HCT116 (cell line): ENCODE measurements around the gene TTC23L. TPM values are rescaled to one million over a fixed set of nuclear protein-coding genes. Genes with fewer than 3 reads are reported as not detected.
A peak's percentile ranks its signal among the peaks of the same experiment; 100 is the strongest.

Experiments
- ATAC-seq: fragments of 200-7000 bp; cut with Tn5 transposase; 2 replicates; pipeline ENCODE4 v1.9.1; 2020; ENCODE audit warnings: mild to moderate bottlenecking, moderate library complexity
- BruUV-seq: library from RNA; stranded (reverse); fragments of 400-500 nt; replicated peaks from 2 replicates; lab custom pipeline; 2021; lab: Mats Ljungman, UMichigan
- CTCF ChIA-PET: fragments of 300-600 bp; sonication (Branson Sonifier 250); formaldehyde crosslinking; loops from one replicate; lab custom pipeline; 2021; ENCODE audit warnings: antibody characterized with exemption; lab: Charles Lee
- POLR2A ChIA-PET: fragments of 300-600, 350-600 bp; sonication (Branson Sonifier 250); formaldehyde crosslinking; loops from one replicate; lab custom pipeline; 2021; ENCODE audit warnings: antibody characterized with exemption; lab: Charles Lee
- RAD21 ChIA-PET, 2 experiments: fragments of 300-600 bp; sonication (Branson Sonifier 250); formaldehyde crosslinking; loops; one replicate each; lab custom pipeline; 2023; ENCODE audit warnings: low total read pairs in 2 of 2; ENCODE audit not compliant: uncharacterized antibody in 2 of 2, unreplicated experiment in 2 of 2, low non-redundant PET in 1 of 2; lab: Charles Lee
- DNase-seq: peaks from one replicate; pipeline ENCODE4 v3.0.0-alpha.2; 2010; ENCODE audit warnings: low read depth, low spot score
- H2AFZ ChIP-seq: fragments of 200-600 bp; shearing (Covaris generic), sonication (generic); 2 replicates; pipeline ENCODE4 v1.6.1; 2017; ENCODE audit warnings: low read depth, mixed run types, mixed read lengths, antibody characterized with exemption, low read length; ENCODE audit not compliant: poor library complexity, severe bottlenecking
- H3K27ac ChIP-seq: 2 replicates; pipeline ENCODE4 v1.5.1; 2012; ENCODE audit warnings: low read depth, low read length
- H3K27me3 ChIP-seq: fragments of 200-600 bp; sonication (generic); 2 replicates; pipeline ENCODE4 v1.6.1; 2016; ENCODE audit warnings: mixed run types, low read length, mixed read lengths; ENCODE audit not compliant: insufficient read depth
- H3K36me3 ChIP-seq, 2 experiments: fragments of 200-500 bp in 1 of 2; fragments of 200-600 bp in 1 of 2; sonication (Bioruptor generic) in 1 of 2; sonication (generic) in 1 of 2; 2 replicates each; pipeline versions ENCODE4 v1.5.1 to v1.6.1; 2014 to 2016; ENCODE audit warnings: low read length in 2 of 2, inconsistent platforms in 1 of 2, mixed read lengths in 1 of 2, mixed run types in 1 of 2; ENCODE audit not compliant: insufficient read depth in 2 of 2, control insufficient read depth in 1 of 2
- H3K4me1 ChIP-seq, 2 experiments: fragments of 200-600 bp in 1 of 2; sonication (generic) in 1 of 2; 2 replicates each; pipeline versions ENCODE4 v1.5.1 to v1.6.1; 2012 to 2017; ENCODE audit warnings: low read length in 2 of 2, inconsistent platforms in 1 of 2, mild to moderate bottlenecking in 1 of 2, mixed read lengths in 1 of 2, mixed run types in 1 of 2, moderate library complexity in 1 of 2; ENCODE audit not compliant: insufficient read depth in 2 of 2, control insufficient read depth in 1 of 2
- H3K4me2 ChIP-seq: fragments of 200-600 bp; sonication (generic); 2 replicates; pipeline ENCODE4 v1.6.1; 2017; ENCODE audit warnings: mixed run types, low read length, mixed read lengths
- H3K4me3 ChIP-seq, 2 experiments: fragments of 200-600 bp in 1 of 2; sonication (generic) in 1 of 2; replicated peaks in 1 of 2; 2 replicates each; pipeline ENCODE4 v1.5.1; 2011 to 2016; ENCODE audit warnings: low read length in 2 of 2, control low read depth in 1 of 2, low read depth in 1 of 2, mild to moderate bottlenecking in 1 of 2, mixed read lengths in 1 of 2, mixed run types in 1 of 2
- H3K79me2 ChIP-seq: fragments of 200-600 bp; sonication (generic); 2 replicates; pipeline ENCODE4 v1.6.1; 2017; ENCODE audit warnings: mild to moderate bottlenecking, mixed run types, low read length, moderate library complexity, mixed read lengths; ENCODE audit not compliant: insufficient read depth
- H3K9ac ChIP-seq: fragments of 200-600 bp; sonication (generic); 2 replicates; pipeline ENCODE4 v1.6.1; 2016; ENCODE audit warnings: low read length, mixed read lengths
- H3K9me2 ChIP-seq: fragments of 200-600 bp; sonication (generic), shearing (Covaris generic); 2 replicates; pipeline ENCODE4 v1.6.1; 2017; ENCODE audit warnings: mixed run types, mild to moderate bottlenecking, moderate library complexity; ENCODE audit not compliant: insufficient read depth
- H3K9me3 ChIP-seq, 2 experiments: fragments of 200-500 bp in 1 of 2; fragments of 200-600 bp in 1 of 2; sonication (Bioruptor generic) in 1 of 2; sonication (generic) in 1 of 2; 2 replicates each; pipeline ENCODE4 v1.6.1; 2014 to 2017; ENCODE audit warnings: low read length in 2 of 2, mixed read lengths in 2 of 2, inconsistent platforms in 1 of 2, low read depth in 1 of 2, mild to moderate bottlenecking in 1 of 2, mixed run types in 1 of 2, moderate library complexity in 1 of 2; ENCODE audit not compliant: control insufficient read depth in 1 of 2, insufficient read depth in 1 of 2
- H4K20me1 ChIP-seq: fragments of 200-600 bp; sonication (generic), shearing (Covaris generic); 2 replicates; pipeline ENCODE4 v1.6.1; 2017; ENCODE audit warnings: mixed run types, mild to moderate bottlenecking, moderate library complexity; ENCODE audit not compliant: insufficient read depth
- CBX3 ChIP-seq: IDR thresholded peaks from 2 replicates; pipeline ENCODE4 v1.6.1; 2012; ENCODE audit warnings: low read depth
- CEBPB ChIP-seq: IDR thresholded peaks from 2 replicates; pipeline ENCODE4 v1.6.1; 2012; ENCODE audit warnings: low read depth
- EGR1 ChIP-seq: IDR thresholded peaks from 2 replicates; pipeline ENCODE4 v1.6.1; 2012; ENCODE audit warnings: low read depth
- ELF1 ChIP-seq: IDR thresholded peaks from 2 replicates; pipeline ENCODE4 v1.6.1; 2012; ENCODE audit warnings: low read depth, borderline replicate concordance
- FOSL1 ChIP-seq: IDR thresholded peaks from 2 replicates; pipeline ENCODE4 v1.6.1; 2012; ENCODE audit warnings: low read depth
- JUND ChIP-seq: IDR thresholded peaks from 2 replicates; pipeline ENCODE4 v1.6.1; 2012
- POLR2A ChIP-seq: IDR thresholded peaks from 2 replicates; pipeline ENCODE4 v1.7.0; 2011; ENCODE audit warnings: borderline replicate concordance; ENCODE audit not compliant: insufficient read depth, insufficient read length; ENCODE audit errors: extremely low read depth
- POLR2AphosphoS5 ChIP-seq: IDR thresholded peaks from 2 replicates; pipeline ENCODE4 v1.6.1; 2011; ENCODE audit warnings: mild to moderate bottlenecking, low read depth, low read length, moderate library complexity
- SIN3A ChIP-seq: IDR thresholded peaks from 2 replicates; pipeline ENCODE4 v1.6.1; 2012; ENCODE audit warnings: low read depth
- SP1 ChIP-seq: IDR thresholded peaks from 2 replicates; pipeline ENCODE4 v1.6.1; 2012; ENCODE audit warnings: low read depth
- SRF ChIP-seq: IDR thresholded peaks from 2 replicates; pipeline ENCODE4 v1.6.1; 2012; ENCODE audit warnings: low read depth
- TCF7L2 ChIP-seq: IDR thresholded peaks from 2 replicates; pipeline ENCODE4 v1.7.0; 2011; ENCODE audit warnings: borderline replicate concordance, inconsistent platforms; ENCODE audit not compliant: insufficient read depth, insufficient read length; ENCODE audit errors: extremely low read depth
- YY1 ChIP-seq: IDR thresholded peaks from 2 replicates; pipeline ENCODE4 v1.6.1; 2011; ENCODE audit warnings: low read length, low read depth, moderate library complexity, mild to moderate bottlenecking; ENCODE audit not compliant: insufficient replicate concordance; ENCODE audit errors: extremely low read depth
- ZNF274 ChIP-seq: fragments of 200-500 bp; sonication (Bioruptor generic); IDR thresholded peaks from 2 replicates; pipeline ENCODE4 v1.6.1; 2014; ENCODE audit warnings: mild to moderate bottlenecking, low read depth, low read length, inconsistent platforms
- intact Hi-C: fragments of 100-400 bp; cut with micrococcal nuclease; formaldehyde crosslinking; loops from 2 replicates; pipeline ENCODE4 v1.10.0; 2022
- total RNA-seq: library from RNA; stranded (reverse); gene quantifications from one replicate; pipeline ENCODE4 v1.2.1, GENCODE V29; 2021; ENCODE audit not compliant: unreplicated experiment
- TF ChIP-seq, protein P1 (sequence below): IDR thresholded peaks from 2 replicates; pipeline ENCODE4 v1.6.1; 2012; ENCODE audit warnings: low read depth
- TF ChIP-seq, protein P2 (sequence below): IDR thresholded peaks from 2 replicates; pipeline ENCODE4 v1.6.1; 2012

Gene TTC23L
- total RNA-seq, 1 experiment from 2014 or later = 1.0 TPM

DNA sequence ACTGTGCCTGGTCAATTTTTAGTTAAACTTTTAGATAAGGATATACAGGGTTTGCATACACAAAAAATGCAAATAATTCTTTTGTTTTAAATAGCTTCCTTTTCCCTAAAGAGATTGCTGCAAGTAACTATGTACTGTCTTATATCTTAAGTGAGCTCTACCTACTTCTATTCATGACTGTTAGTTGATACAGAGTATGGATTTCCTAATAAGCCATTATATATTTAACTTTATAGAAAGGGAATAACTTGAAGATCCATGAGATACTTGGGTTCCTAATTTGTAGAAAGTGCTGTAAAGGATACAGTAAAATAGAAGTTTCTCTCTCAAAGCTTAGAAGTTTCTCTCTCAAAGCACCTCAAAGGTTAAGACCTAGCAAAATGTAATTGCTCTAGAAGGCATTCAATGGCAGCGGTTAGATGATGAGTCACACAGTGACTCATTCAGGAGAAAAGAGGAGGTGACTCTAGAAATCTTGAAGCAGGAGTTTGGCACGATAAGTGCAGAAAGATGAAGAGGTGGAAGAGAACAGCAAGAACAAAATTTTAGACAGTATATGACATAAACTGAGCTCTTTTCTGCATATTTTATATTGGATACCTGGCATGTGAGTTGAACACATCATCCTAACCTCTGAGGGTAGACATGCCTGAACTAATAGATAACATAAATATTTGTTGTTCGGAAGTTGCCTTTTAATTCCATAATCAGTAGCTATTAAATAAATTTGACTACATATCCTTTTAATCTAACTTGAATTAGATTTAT lies 84.9 kb downstream of the TTC23L start:
- DNase-seq = peak; percentile 74
- H3K27ac ChIP-seq = peak overlapping the region; percentile 81
- ATAC-seq = peak; percentile 85
- H3K4me3 ChIP-seq = peak overlapping the region in 1 of 2 experiments; percentile 30; a peak in 1 of 4 replicates
- H2AFZ ChIP-seq = no peak overlapping the region
- no peaks in the 10 kb centered on the region for H3K9me3 ChIP-seq
- ChIA-PET RAD21 (no interaction called here), POLR2A (interaction anchor here (1.2 to 1.5 kb wide), 2 partner anchors 8 to 9 kb away, joined by 5 to 6 read pairs; partner anchors contain the start of genes BRIX1 and RAD1), CTCF (no interaction called here)
- intact Hi-C loops = loop anchor here (10.0 kb wide), 1 partner anchor 1479 kb away; the partner anchor contains the start of gene TARS1
- peaks cover 31 to 49% of the 10 kb centered on the region in 2 experiments for H3K4me1 ChIP-seq
- peak overlapping the region; percentile 64 for H3K4me2 ChIP-seq
- H3K9ac ChIP-seq = peak overlapping the region; percentile 12; the same call in 1 of the 2 replicates
- H3K79me2 ChIP-seq = peaks cover 78% of the 10 kb centered on the region
- peak; percentile 98 for TF ChIP-seq FOSL1
- peak; percentile 43; the same call in 1 of the 2 replicates for TF ChIP-seq SIN3A
- TF ChIP-seq ELF1 = no peak
- no peak; the same call in 1 of the 2 replicates for TF ChIP-seq CEBPB
- TF ChIP-seq, protein P1, sequence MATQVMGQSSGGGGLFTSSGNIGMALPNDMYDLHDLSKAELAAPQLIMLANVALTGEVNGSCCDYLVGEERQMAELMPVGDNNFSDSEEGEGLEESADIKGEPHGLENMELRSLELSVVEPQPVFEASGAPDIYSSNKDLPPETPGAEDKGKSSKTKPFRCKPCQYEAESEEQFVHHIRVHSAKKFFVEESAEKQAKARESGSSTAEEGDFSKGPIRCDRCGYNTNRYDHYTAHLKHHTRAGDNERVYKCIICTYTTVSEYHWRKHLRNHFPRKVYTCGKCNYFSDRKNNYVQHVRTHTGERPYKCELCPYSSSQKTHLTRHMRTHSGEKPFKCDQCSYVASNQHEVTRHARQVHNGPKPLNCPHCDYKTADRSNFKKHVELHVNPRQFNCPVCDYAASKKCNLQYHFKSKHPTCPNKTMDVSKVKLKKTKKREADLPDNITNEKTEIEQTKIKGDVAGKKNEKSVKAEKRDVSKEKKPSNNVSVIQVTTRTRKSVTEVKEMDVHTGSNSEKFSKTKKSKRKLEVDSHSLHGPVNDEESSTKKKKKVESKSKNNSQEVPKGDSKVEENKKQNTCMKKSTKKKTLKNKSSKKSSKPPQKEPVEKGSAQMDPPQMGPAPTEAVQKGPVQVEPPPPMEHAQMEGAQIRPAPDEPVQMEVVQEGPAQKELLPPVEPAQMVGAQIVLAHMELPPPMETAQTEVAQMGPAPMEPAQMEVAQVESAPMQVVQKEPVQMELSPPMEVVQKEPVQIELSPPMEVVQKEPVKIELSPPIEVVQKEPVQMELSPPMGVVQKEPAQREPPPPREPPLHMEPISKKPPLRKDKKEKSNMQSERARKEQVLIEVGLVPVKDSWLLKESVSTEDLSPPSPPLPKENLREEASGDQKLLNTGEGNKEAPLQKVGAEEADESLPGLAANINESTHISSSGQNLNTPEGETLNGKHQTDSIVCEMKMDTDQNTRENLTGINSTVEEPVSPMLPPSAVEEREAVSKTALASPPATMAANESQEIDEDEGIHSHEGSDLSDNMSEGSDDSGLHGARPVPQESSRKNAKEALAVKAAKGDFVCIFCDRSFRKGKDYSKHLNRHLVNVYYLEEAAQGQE = no peak
- TF ChIP-seq POLR2A = no peak
- no peak for TF ChIP-seq TCF7L2
- TF ChIP-seq, protein P2, sequence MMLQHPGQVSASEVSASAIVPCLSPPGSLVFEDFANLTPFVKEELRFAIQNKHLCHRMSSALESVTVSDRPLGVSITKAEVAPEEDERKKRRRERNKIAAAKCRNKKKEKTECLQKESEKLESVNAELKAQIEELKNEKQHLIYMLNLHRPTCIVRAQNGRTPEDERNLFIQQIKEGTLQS = peak; percentile 66; the same call in 1 of the 2 replicates
- TF ChIP-seq ZNF274 = no peak
- peak; percentile 36 for TF ChIP-seq YY1
- TF ChIP-seq CBX3 = peak; percentile 73; the same call in 1 of the 2 replicates
- peak; percentile 75 for TF ChIP-seq SRF
- TF ChIP-seq JUND = peak; percentile 96
- TF ChIP-seq EGR1 = no peak
- peak; percentile 19; the same call in 1 of the 2 replicates for TF ChIP-seq POLR2AphosphoS5
- peak; percentile 70 for TF ChIP-seq SP1
- BruUV-seq = no TSS peak
- peaks cover 34% of the 10 kb centered on the region; the same call in 1 of the 2 replicates for H4K20me1 ChIP-seq
- no peaks in the 10 kb centered on the region for H3K9me2 ChIP-seq
- H3K27me3 ChIP-seq = no peaks in the 10 kb centered on the region
- H3K36me3 ChIP-seq = peaks cover 45 to 56% of the 10 kb centered on the region in 2 experiments
